D721Med (cell line): ENCODE measurements around the gene PDGFRB.

Source experiments
- DNase-seq: peaks from one replicate; pipeline ENCODE4 v3.0.0; 2011; ENCODE audit warnings: low spot score; ENCODE audit not compliant: insufficient read length
- FAIRE-seq: peaks from 2 replicates; lab custom pipeline; 2011; peaks lifted over from hg19 to GRCh38; lab: Jason Lieb, UNC
- TF ChIP-seq, protein P1 (sequence below): IDR thresholded peaks from 2 replicates; pipeline ENCODE4 v1.5.1; 2012; ENCODE audit warnings: mild to moderate bottlenecking, control low read depth; ENCODE audit not compliant: insufficient read depth; ENCODE audit errors: missing control alignments

Gene PDGFRB

DNA sequence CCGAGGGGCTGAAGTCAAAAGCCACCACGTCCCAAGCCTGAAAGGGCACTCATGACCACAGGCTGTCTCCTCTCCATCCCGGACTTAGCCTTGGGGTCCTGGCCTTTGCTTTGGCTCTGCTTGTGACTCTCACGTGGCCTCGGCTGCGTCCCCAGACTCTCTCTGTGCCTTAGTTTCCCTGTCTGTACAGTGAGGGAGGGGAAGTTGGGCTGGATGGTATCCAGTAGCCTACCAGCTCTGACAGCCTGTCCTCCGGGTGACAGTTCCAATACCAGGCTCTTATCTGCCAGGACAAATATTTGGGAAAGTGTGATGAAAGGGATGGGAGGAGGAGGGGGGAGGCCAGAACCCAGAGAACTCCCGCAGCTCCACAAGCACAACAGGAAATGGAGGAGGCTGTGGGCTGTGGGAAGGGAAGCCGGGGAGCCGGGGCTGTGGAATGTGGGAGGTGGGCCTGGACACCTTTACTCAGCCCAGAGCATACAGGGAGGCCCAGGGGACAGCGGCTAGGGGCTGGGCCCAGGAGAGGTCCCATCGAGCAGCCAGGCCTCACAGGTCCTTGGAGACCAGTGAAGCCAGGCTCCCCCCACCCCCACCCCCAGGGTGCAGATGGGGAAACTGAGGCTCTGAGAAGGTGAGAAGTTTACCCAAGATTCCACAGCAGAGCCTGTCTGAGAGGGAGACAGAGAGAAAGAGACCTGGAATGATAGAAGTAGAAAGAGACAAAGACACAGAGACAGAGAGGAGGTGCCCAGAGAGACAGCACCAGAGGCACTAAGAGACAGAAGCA, 18.3 kb downstream of the PDGFRB start:
- TF ChIP-seq, protein P1, sequence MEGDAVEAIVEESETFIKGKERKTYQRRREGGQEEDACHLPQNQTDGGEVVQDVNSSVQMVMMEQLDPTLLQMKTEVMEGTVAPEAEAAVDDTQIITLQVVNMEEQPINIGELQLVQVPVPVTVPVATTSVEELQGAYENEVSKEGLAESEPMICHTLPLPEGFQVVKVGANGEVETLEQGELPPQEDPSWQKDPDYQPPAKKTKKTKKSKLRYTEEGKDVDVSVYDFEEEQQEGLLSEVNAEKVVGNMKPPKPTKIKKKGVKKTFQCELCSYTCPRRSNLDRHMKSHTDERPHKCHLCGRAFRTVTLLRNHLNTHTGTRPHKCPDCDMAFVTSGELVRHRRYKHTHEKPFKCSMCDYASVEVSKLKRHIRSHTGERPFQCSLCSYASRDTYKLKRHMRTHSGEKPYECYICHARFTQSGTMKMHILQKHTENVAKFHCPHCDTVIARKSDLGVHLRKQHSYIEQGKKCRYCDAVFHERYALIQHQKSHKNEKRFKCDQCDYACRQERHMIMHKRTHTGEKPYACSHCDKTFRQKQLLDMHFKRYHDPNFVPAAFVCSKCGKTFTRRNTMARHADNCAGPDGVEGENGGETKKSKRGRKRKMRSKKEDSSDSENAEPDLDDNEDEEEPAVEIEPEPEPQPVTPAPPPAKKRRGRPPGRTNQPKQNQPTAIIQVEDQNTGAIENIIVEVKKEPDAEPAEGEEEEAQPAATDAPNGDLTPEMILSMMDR = no peak
- no peak for FAIRE-seq
- no peak for DNase-seq

- TF ChIP-seq, protein P1 = no peak
- FAIRE-seq (no peak), DNase-seq (no peak)
Observed at GRCh38 chr5:150136305-150137167, 19.1 kb downstream of the PDGFRB start.

- DNase-seq (no peak), FAIRE-seq (no peak)
- TF ChIP-seq, protein P1 = no peak
Observed at GRCh38 chr5:150135557-150136304, 19.9 kb downstream of the PDGFRB start.

DNA sequence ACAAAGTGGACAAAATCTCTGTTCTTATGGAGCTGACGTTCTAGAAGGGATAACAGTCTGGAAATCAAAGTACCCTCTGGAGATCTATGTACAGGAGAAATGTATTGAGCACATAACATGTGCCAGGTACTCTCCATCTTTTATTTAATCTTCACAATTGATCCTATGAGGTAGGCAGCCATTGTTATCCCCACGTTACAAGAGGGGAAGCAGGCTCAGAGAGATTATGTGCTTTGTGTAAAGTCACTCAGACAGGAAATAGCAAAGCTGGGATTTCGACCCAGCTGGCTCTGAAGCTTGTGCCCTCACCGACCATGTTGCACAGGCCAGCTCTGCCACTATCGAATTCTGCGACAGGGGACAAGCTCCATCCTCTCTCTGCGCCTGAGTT, 21.5 kb downstream of the PDGFRB start:
- FAIRE-seq (peak; percentile 41), DNase-seq (peak; percentile 76)
- TF ChIP-seq, protein P1 = no peak

DNA sequence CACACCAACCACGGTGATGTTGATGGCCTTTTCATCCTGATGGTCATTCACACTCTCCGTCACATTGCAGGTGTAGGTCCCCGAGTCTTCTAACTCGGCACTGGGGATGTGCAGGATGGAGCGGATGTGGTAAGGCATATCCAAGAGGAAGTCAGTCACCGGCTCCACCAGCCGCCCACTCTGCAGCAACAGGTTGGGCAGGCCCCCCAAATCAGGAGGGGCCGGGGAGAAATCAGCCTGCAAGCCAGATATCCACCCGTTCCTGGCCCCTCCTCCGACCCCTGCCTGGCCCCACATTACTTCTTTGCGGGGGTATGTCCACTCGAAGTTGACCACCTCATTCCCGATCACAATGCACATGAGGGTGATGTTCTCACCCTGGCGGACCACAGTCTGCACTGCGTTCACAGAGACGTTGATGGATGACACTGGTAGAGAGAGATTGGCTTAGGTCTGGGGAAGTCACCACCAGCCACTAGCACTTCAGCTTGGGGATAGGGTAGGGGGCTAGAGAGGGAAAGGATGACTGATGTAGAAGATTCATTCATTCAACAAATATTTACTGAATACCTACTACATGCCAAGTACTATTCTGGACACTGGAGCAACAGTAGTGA, 22.0 kb downstream of the PDGFRB start:
- no peak for FAIRE-seq
- DNase-seq = no peak
- TF ChIP-seq, protein P1 = no peak

- DNase-seq (no peak), FAIRE-seq (no peak)
- TF ChIP-seq, protein P1 = no peak
Observed at GRCh38 chr5:150132740-150133139, 22.9 kb downstream of the PDGFRB start.
